MM.1S (cell line): Measurements from ENCODE around the gene CHST10.
"Not testable (repeated sequence)": the region's sequence is repeated elsewhere in the genome, so short reads cannot be mapped to it uniquely, and the experiment has no call there.

Source experiments
- CTCF ChIP-seq: fragments of 300-600 bp; sonication (generic); IDR thresholded peaks from 2 replicates; pipeline ENCODE4 v1.5.1; 2016; ENCODE audit warnings: antibody characterized with exemption, low read length, mixed read lengths
- EZH2 ChIP-seq: fragments of 300-600 bp; sonication (generic); optimal IDR thresholded peaks from 2 replicates; pipeline ENCODE3; 2017; ENCODE audit warnings: low read depth, mild to moderate bottlenecking, antibody characterized with exemption, low read length, mixed read lengths
- EZH2phosphoT487 ChIP-seq: fragments of 300-600 bp; sonication (generic); IDR thresholded peaks from 2 replicates; pipeline ENCODE4 v1.6.1; 2018; ENCODE audit warnings: antibody characterized with exemption, low read length

GRCh38 chr2:100342466-100342865, 75.0 kb downstream of the CHST10 start:
- not testable (repeated sequence) for TF ChIP-seq CTCF, EZH2, EZH2phosphoT487
